NCI-H510A (cell line): ENCODE results near the gene NOC4L.
A peak's percentile ranks its signal among the peaks of the same experiment; 100 is the strongest.
"Not testable (repeated sequence)": the region's sequence is repeated elsewhere in the genome, so short reads cannot be mapped to it uniquely, and the experiment has no call there.

Source experiments
- DNase-seq: peaks from one replicate; lab custom pipeline; 2025; lab: John Stamatoyannopoulos, UW

NOC4L gene

GRCh38 chr12:132182206-132182710 is 38.0 kb downstream of the NOC4L start:
- DNase-seq, result no peak

GRCh38 chr12:132182711-132183365 is 38.6 kb downstream of the NOC4L start:
- DNase-seq, result no peak

GRCh38 chr12:132185705-132186104 is 41.4 kb downstream of the NOC4L start:
- DNase-seq, result no peak

GRCh38 chr12:132186208-132186856 is 42.1 kb downstream of the NOC4L start:
- DNase-seq, result no peak

- no peak for DNase-seq
Observed at GRCh38 chr12:132186857-132187620, 42.8 kb downstream of the NOC4L start.

GRCh38 chr12:132187646-132188450 is 43.6 kb downstream of the NOC4L start:
- DNase-seq, result no peak

DNA sequence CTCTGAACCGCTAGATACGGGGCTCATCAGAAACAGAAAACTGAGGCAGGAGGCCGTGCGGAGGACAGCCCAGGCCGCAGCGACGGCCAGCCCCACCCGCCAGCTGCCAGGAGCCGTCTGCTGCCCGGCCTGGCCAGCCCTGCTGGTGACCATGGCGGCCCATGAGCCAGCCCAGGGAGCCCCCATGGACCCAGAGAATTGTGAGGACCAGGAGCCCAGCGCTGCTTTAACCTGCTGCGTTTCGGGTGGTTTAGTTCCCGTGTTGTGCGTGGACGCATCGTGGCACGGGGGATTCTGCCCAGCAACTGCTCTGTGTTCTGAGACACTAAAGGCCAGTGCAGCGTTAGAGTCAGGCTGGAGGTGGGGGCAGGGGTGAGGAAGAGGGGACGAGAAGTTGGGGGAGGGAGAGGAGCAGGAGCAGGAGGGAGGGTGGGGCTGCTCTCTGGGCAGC is 44.2 kb downstream of the NOC4L start:
- DNase-seq, result no peak

DNA sequence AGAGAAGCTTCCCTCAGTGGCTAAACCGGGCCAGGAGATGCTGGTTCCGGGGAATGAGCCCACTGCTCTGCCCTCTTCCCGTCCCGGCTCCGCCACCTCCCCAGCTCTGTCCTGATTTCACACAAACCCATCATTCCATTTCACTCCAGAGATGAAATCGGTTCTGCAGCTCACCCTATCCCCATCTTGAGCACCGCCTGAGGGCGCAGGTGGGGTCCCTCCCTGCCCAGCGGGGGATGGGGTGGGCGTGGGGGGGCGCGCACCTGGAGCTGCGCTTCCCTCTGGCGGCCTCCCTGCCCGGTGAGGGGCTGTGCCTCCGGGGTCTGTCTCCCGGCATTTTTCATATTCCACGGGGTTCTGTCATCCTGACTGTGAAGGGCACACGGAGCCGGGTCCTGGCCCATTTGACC is 44.7 kb downstream of the NOC4L start:
- DNase-seq, result no peak

GRCh38 chr12:132189378-132190011 is 45.2 kb downstream of the NOC4L start:
- peak; percentile 37 for DNase-seq

GRCh38 chr12:132190012-132190755 is 45.9 kb downstream of the NOC4L start:
- DNase-seq, result no peak

DNA sequence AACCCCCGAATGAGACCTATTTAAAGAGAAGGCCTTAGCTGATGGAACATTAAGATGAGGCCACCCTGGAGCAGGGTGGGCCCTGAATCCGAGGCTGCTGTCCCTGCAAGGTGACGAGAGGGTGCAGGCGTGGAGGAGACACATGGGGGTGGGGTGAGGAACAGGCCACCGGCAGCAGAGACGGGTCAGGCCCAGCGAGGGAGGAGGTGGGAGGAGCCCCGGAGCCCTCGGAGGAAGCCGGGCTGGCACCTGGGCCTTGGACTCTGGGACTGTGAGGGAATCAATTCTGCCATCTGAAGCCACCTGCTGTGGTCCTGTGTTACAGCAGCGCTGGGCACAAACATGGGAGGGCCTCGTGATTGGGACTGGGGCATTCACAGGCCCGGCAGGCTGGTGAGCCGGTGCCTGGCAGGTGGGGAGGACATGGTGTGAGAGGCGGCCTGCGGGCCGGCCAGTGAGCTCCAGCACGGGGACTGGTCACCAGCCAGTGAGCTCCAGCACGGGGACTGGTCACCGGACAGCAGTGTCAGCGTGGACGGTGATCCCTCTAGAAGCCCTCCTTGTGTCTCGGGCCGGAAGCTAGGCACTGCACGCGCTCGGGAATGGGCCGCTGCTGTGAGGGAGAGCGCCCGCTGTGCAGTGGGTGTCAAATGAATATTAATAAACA is 46.7 kb downstream of the NOC4L start:
- DNase-seq, result no peak

DNA sequence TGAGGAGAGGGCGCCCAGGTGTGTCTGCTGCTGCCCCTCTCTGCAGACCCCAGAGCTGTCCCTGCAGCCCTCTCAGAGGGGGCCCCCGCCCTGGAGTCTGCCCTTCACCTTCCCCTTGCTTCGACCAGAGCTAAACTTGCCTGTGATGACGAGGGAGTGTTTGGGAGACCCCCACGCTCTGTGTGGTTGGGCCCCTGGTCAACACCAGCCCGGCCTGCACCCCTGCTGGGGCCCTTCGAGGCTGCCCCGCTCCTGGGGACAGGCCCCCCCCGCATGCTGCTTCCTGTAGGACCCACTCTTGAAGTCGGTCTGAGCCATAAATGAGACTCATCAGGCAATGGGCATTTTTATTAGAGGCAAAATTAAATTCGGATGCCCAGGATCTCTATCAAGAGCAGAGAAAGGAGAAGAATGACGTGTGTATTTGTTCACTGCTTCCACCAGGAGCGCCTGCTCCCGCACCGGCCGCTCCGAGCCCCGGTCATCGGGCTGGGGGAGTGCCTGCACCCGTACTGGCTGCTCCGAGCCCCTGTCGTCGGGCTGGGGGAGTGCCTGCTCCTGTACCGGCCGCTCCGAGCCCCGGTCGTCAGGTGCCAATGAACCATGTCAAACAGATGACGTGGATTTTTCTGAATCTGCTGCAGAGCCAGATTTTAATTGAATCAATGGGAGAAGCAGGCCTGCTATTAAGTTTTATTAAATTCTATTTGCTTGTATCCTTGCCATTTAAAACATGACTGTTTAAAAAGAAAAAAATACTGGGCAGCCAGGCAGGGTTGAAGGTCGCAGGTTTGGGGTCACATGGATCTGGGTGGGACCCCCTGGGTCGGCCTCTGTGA is 47.7 kb downstream of the NOC4L start:
- no peak for DNase-seq

GRCh38 chr12:132194056-132194455 is 49.8 kb downstream of the NOC4L start:
- DNase-seq, result no peak

DNA sequence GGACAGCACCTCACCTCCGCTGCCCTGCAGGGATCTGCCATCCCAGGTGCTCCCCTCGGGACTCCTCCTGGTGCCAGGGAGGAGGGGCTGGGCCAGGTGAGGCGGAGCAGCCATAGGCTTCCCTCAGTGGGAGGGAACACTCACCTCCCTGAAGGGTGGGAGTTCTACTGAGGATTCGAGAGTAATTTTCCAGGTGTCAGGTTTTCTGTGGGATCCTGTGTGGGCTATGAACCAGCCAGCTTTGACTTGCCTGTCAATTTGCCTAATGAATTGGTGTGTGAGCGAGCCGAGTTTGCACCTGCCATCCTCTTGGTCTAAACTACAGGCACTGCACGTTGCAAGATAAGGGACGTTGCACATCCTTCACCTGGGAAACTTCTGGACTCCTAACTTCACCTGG is 50.3 kb downstream of the NOC4L start:
- no peak for DNase-seq

- DNase-seq, result not testable (repeated sequence)
Observed at GRCh38 chr12:132195242-132195641, 51.0 kb downstream of the NOC4L start.

DNA sequence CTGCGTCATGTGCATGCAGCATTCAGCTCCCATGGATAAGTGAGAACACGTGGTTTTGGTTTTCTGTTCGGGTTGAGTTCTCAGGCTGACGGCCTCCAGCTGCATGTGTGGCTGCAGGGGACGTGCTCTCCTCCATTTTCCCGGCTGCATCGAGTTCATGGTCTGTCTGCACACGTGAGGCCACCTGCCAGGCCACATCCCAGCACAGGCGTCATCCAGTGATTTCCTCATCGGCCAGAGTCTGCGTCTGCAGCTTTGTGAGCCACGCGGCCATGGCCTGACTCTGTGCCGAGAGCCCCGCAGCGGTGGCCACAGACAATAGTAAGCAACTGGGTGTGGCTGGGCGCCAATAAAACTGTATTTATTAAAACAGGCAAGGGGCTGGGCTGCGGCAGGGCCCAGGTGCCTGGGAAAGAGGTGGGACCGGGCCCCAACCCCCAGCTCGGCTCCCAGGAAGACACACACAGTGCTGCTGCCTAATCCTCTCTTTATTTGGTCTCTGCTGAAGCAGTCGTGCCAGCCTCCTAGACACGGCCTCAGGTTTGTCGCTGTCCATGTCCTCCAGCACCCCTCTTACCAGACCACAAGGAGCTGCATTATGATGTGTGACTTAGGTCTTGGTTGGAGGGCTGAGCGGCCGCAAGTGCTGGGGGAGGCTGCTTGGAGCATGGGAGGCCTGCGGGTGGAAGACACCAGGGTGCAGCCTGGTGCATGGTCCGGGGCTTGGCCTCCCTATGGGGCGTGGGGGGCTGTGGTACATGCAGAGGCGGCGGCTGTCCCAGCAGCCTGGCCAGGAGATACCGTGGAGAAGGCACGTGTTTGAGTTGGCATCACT is 52.0 kb downstream of the NOC4L start:
- no peak for DNase-seq

GRCh38 chr12:132196873-132197390 is 52.7 kb downstream of the NOC4L start:
- DNase-seq, result no peak
